Measurements from ENCODE around the gene SFTPA1.
"Not testable (repeated sequence)": the region's sequence is repeated elsewhere in the genome, so short reads cannot be mapped to it uniquely, and the experiment has no call there.

Gene SFTPA1

DNA sequence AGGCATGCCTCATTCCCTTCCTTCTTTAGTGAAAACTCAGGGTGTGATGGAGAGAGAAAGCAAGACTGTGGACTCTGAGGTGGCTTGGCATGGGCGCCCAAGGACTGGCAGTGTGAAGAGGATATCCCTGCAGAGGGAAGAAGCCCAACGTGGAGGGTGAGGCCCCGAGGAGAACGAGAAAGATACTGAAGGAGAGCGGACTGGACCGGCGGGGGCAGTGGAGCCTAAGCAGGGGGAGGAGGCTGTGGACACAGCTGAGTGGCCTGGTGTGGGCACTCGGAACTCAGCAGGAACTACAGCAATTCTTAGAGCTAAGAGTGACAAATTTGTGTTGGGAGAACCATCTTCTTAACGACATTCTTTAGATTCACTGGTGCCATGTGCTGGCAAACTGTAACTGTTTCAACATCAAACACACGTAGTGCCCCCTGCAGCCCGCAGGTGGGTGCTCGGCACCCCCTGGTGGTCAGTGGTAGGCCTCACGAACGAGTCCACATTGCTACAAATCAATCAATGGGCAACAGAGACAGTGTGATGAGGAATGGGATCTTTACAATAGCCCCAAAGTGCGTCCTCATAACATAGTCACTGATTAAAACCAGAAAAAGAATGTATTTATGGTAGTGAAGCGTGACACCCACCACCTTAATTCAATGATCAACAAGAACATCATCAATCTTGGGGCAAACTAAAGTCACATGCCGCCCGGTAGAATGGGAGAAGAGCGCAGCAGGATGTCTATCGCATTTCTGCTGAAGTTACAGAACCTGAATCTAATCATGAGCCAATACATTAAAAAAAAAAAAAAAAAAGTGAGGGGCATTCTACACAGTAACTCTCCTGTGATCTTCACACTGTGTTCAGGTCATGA is 2.0 kb upstream of the SFTPA1 start:
- peak; percentile 79 for ATAC-seq
- TF ChIP-seq, protein P1, sequence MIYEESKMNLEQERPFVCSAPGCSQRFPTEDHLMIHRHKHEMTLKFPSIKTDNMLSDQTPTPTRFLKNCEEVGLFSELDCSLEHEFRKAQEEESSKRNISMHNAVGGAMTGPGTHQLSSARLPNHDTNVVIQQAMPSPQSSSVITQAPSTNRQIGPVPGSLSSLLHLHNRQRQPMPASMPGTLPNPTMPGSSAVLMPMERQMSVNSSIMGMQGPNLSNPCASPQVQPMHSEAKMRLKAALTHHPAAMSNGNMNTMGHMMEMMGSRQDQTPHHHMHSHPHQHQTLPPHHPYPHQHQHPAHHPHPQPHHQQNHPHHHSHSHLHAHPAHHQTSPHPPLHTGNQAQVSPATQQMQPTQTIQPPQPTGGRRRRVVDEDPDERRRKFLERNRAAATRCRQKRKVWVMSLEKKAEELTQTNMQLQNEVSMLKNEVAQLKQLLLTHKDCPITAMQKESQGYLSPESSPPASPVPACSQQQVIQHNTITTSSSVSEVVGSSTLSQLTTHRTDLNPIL (CRISPR knock-in tag; IDR thresholded peaks at IDR 0.05; ENCODE audit: low read depth) = no peak
- TF ChIP-seq ARNTL (CRISPR knock-in tag; IDR thresholded peaks at IDR 0.05; ENCODE audit: borderline replicate concordance, low read depth) = no peak

DNA sequence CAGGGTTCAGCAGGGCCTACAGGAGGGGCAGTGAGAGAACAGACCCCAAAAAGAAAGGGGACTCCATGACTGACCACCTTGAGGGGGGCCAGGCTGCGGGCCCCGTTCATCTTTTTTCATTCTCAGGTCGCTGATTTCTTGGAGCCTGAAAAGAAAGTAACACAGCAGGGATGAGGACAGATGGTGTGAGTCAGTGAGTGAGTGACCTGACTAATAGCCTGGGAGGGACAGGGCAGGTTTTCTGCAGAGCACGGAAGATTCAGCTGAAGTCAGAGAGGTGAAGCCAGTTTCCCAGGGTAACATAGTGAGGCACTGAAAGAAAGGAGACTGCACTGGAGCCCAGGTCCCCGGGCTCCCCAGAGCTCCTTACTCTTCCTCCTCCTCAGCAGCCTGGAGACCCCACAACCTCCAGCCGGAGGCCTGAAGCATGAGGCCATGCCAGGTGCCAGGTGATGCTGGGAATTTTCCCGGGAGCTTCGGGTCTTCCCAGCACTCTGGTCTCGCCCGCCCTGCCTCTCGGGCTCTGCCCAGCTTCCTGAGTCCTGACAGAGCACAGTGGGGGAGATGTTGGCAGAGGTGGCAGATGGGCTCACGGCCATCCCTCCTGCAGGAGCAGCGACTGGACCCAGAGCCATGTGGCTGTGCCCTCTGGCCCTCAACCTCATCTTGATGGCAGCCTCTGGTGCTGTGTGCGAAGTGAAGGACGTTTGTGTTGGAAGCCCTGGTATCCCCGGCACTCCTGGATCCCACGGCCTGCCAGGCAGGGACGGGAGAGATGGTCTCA is 646 bp downstream of the SFTPA1 start:
- ATAC-seq = not testable (repeated sequence)

DNA sequence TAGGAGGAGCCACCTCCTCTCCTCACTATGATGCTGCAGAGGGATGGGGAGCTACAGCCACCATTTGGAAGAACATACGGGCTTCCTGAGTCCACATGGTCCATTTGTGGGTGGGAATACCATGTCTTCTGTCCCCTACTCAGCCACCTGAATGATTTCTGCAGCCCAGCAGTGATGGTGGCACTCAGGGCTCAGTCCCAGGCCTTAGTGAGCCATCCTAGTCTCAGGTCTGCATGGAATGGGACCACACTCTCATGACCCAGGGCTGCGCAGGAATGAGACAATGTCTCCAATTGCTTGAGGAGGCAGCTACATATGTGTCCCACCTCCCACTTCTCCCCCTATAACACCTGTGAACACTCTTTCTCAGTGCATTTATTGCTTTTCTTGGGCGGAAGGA is 4.8 kb downstream of the SFTPA1 start:
- no peak for TF ChIP-seq BACH2 (CRISPR knock-in tag; IDR thresholded peaks at IDR 0.05; ENCODE audit: borderline replicate concordance)
- TF ChIP-seq, protein P1 (CRISPR knock-in tag; IDR thresholded peaks at IDR 0.05; ENCODE audit: low read depth) = no peak
- TF ChIP-seq TOX (CRISPR knock-in tag; IDR thresholded peaks at IDR 0.05; ENCODE audit: borderline replicate concordance) = no peak
- ATAC-seq = no peak

DNA sequence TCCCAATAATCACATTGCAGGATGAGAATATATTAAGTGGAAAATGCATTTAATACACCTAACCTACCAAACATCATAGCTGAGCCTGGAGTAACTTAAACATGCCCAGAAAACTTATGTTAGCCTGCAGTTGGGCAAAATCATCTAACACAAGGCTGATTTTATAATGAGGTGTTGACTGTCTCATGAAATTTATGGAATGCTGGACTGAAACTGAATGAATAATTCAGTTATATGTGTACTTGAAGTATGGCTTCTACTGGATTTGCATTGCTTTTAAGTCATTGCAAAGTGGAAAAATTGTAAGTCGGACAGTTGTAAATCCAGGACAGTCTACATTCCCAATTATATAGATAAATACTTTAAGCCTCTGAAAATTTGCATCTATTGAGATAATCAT is 5.4 kb downstream of the SFTPA1 start:
- ATAC-seq = no peak
- no peak for TF ChIP-seq ISL1 (CRISPR knock-in tag; IDR thresholded peaks at IDR 0.05)
- TF ChIP-seq, protein P2, sequence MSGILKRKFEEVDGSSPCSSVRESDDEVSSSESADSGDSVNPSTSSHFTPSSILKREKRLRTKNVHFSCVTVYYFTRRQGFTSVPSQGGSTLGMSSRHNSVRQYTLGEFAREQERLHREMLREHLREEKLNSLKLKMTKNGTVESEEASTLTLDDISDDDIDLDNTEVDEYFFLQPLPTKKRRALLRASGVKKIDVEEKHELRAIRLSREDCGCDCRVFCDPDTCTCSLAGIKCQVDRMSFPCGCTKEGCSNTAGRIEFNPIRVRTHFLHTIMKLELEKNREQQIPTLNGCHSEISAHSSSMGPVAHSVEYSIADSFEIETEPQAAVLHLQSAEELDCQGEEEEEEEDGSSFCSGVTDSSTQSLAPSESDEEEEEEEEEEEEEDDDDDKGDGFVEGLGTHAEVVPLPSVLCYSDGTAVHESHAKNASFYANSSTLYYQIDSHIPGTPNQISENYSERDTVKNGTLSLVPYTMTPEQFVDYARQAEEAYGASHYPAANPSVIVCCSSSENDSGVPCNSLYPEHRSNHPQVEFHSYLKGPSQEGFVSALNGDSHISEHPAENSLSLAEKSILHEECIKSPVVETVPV (CRISPR knock-in tag; IDR thresholded peaks at IDR 0.05) = no peak
- TF ChIP-seq, protein P1 (CRISPR knock-in tag; IDR thresholded peaks at IDR 0.05; ENCODE audit: low read depth) = no peak
- TF ChIP-seq ZNF8 (CRISPR knock-in tag; IDR thresholded peaks at IDR 0.05) = no peak
- TF ChIP-seq, protein P3, sequence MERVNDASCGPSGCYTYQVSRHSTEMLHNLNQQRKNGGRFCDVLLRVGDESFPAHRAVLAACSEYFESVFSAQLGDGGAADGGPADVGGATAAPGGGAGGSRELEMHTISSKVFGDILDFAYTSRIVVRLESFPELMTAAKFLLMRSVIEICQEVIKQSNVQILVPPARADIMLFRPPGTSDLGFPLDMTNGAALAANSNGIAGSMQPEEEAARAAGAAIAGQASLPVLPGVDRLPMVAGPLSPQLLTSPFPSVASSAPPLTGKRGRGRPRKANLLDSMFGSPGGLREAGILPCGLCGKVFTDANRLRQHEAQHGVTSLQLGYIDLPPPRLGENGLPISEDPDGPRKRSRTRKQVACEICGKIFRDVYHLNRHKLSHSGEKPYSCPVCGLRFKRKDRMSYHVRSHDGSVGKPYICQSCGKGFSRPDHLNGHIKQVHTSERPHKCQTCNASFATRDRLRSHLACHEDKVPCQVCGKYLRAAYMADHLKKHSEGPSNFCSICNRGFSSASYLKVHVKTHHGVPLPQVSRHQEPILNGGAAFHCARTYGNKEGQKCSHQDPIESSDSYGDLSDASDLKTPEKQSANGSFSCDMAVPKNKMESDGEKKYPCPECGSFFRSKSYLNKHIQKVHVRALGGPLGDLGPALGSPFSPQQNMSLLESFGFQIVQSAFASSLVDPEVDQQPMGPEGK (CRISPR knock-in tag; IDR thresholded peaks at IDR 0.05; ENCODE audit: borderline replicate concordance) = no peak
- TF ChIP-seq SNAI2 (CRISPR knock-in tag; IDR thresholded peaks at IDR 0.05) = no peak
- TF ChIP-seq TOX (CRISPR knock-in tag; IDR thresholded peaks at IDR 0.05; ENCODE audit: borderline replicate concordance) = no peak
- no peak for TF ChIP-seq TCF4 (CRISPR knock-in tag; IDR thresholded peaks at IDR 0.05; ENCODE audit: borderline replicate concordance)

DNA sequence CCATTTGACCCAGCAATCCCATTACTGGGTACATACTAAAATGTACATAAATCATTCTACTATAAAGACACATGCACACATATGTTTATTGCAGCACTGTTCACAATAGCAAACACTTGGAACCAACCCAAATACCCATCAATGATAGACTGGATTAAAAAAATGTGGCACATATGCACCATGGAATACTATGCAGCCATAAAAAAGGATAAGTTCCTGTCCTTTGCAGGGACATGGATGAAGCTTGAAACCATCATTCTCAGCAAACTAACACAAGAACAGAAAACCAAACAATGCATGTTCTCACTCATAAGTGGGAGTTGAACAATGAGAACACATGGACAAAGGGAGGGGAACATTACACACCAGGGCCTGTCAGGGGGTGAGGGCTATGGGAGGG is 12.9 kb downstream of the SFTPA1 start:
- ATAC-seq = not testable (repeated sequence)

DNA sequence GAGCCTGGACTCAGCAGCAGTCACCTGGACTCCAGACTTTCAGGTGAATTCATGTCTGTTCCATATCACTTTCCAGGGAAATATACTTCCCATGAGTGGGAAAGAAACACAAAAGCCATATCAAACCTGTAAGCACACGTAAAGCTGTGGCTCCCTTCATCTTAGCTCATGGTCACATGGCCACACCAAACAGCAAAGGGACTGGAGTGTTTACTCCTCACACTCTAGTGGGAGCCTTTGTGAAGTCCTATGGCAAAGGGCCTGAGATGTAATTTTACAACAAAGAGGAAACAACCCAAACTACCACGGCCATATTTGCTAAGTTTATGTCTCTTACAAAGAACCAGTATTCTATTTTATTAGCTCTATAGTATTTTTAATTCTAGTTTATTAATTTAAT is 16.3 kb downstream of the SFTPA1 start:
- ATAC-seq = no peak
- TF ChIP-seq ESRRG (CRISPR knock-in tag; IDR thresholded peaks at IDR 0.05) (no peak), ZNF8 (CRISPR knock-in tag; IDR thresholded peaks at IDR 0.05) (no peak), ZNF565 (CRISPR knock-in tag; conservative IDR thresholded peaks at IDR 0.05; ENCODE audit: low read depth) (no peak), TCF4 (CRISPR knock-in tag; IDR thresholded peaks at IDR 0.05; ENCODE audit: borderline replicate concordance) (no peak), GLIS3 (CRISPR knock-in tag; IDR thresholded peaks at IDR 0.05) (no peak), ZFP3 (CRISPR knock-in tag; IDR thresholded peaks at IDR 0.05) (no peak), ISL1 (CRISPR knock-in tag; IDR thresholded peaks at IDR 0.05) (no peak), OSR1 (CRISPR knock-in tag; IDR thresholded peaks at IDR 0.05) (no peak), PPARA (CRISPR knock-in tag; IDR thresholded peaks at IDR 0.05; ENCODE audit: borderline replicate concordance) (no peak)
- TF ChIP-seq, protein P1 (CRISPR knock-in tag; IDR thresholded peaks at IDR 0.05; ENCODE audit: low read depth) = no peak
- TF ChIP-seq, protein P2 (CRISPR knock-in tag; IDR thresholded peaks at IDR 0.05) = no peak

Data from SK-N-SH treated with all-trans-retinoic acid at 6 μM for 48 hours (cell line).